Measurements from ENCODE around the gene PRRT4.

Gene PRRT4

DNA sequence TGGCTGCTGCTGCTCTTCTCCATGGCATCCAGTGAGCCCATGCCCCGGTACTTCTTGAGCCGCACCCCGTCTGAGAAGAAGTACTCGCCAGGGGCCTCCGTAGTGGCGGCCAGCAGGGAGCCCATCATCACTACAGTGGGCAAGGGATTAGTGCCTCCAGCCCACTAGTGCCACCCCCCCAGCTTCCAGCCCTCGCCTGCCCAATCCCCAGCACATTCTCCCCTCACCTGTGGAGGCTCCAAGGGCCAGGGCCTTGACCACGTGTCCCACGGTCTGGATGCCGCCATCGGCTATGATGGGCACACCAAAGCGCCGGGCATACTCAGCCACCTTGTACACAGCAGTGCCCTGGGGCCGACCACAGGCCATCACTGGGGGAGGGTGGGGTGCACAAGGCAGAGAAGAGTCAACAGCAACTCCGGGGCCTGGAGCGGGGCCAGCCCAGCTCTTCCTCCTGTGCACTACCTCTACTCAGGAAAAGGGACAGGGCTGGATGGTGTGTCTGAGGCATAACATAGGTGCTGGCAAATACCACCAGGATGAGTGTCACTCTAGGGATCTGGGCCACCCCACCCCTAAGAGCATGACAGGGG is 33.5 kb upstream of the PRRT4 start:
- no peak for DNase-seq

DNA sequence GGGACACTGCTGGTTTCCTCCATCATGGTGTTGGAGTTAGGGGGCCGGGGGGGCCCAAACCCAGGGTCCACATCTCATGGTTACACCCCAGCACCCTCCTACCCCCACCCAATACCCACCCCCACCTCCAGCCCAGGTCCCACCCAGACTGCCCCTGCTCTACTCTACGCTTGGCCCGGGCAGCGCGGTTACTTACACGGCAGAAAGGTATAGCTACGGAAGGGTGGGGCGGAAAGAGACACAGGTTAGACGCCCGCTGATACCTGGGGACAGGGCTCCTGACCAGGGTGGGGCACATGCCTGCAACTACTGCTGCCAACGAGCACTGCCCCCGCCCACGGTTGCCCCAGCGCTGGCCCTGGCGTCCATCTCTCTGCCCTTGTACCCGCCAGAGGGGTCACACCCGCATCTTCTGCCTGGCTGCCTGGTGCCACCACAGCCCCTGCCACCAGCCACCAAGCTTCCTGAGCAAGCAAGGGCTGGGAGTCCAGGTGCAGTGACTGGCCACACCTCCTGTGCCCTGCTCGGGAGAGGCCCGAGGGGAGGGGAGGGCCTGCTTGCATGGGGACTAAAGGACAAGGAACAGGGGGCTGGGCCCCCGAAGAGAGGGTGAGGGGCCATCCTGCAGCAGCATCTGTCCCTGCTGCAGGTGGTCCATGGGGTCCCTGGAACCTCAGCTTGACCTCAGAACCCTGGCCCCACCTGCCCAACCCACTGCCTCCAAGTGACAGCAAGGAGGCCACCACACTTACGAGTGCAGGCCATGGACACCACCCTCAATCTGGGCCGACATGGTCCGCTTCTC is 32.2 kb upstream of the PRRT4 start:
- DNase-seq = no peak

GRCh38 chr7:128392446-128393327 is 31.2 kb upstream of the PRRT4 start:
- no peak for DNase-seq

GRCh38 chr7:128391805-128392204 is 30.3 kb upstream of the PRRT4 start:
- no peak for DNase-seq

GRCh38 chr7:128390871-128391565 is 29.5 kb upstream of the PRRT4 start:
- no peak for DNase-seq

GRCh38 chr7:128389618-128390329 is 28.3 kb upstream of the PRRT4 start:
- DNase-seq = peak; percentile 41

DNA sequence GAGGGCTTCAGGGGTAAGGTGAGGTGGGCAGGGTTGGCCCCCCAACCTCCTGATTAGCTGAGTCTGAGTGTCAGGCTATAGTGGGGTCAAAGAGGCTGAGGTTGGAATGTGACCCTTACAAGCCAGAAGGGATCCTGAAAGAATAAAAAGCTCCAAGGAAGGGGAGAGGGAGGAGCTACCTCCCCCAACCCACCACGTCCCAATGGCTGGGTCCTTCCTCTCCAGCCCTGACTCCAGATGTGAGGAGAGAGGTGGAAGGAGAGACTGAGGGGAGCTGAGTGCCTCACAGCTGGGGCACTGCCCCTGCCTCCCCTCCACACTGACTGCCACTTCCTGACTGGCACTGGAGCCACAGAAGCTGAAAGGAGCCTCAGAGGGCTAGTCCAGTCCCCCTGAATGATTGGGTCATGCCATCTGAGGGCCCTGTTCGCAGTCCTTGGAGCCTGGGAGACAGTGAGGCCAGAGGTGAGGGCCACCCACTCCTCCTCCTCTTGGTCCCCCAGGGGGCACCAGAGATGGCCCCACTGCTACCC is 27.7 kb upstream of the PRRT4 start:
- no peak for DNase-seq

DNA sequence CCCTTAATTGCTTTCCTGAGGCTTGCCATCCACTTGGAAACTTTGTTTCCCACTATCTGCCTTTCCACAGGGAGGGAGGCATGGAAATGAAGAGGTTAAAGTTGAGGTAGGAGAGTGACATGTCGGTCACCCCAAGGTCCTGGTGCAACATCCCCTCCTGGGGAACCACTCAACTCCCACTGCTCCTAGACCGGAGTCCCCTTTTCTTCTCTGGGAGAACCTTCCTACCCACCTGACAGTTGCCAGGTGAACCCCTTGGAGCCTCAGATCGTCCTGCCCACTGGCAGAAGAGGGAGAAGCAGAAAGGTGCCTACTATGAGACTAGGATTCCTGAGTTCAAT is 26.6 kb upstream of the PRRT4 start:
- no peak for DNase-seq

- peak; percentile 41 for DNase-seq
Measured at GRCh38 chr7:128387216-128388144, 26.0 kb upstream of the PRRT4 start.

GRCh38 chr7:128385988-128386925 is 24.8 kb upstream of the PRRT4 start:
- DNase-seq = no peak

DNA sequence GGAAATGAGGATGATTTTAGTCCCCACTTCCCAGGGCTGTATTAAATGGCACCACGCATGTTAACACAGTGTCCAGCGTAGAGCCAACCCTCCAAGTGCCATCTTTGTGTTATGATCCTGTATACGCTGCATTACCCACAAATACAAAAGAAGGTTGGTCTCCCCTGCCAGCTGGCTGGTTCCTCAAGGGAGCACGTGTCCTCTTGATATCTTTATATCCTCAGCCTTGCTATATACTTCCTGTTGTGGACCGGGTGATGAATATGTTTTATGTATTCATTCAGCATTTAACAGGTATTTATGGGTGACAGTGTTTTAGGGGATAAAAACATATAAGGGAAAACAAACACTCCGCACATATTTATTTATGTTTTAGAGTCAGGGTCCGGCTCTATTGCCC is 23.2 kb upstream of the PRRT4 start:
- DNase-seq = no peak

- DNase-seq = no peak
Measured at GRCh38 chr7:128383776-128384175, 22.3 kb upstream of the PRRT4 start.

GRCh38 chr7:128381161-128381821 is 19.8 kb upstream of the PRRT4 start:
- no peak for DNase-seq

- no peak for DNase-seq
Measured at GRCh38 chr7:128380483-128381106, 19.1 kb upstream of the PRRT4 start.

DNA sequence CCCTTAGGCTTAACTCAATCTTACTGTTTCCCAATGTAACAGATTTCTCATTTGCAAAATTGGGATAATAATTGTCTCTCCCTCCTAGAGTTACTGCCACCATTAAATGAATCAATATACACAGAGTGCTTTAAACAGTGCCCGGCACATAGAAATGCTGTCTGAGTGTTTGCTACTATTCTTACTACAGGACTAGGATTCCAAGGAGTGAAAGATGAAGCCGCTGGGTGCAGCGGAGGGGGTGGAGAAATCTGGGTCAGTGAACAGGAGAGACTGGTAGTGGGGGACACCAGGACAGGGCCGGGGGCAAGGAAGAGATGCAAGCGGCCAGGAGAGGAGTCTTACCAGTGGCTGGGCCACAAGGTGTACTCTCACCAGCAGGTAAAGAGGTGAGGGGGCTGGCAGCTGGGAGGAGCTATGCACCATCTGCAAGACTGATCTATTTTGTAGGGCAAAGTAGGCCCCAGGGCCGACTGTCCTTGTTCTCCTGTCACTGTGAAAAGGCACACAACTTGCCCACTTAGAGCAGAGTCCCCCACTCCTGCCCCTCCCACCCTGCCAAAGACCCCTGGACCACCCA is 18.5 kb upstream of the PRRT4 start:
- no peak for DNase-seq

- no peak for DNase-seq
Measured at GRCh38 chr7:128378637-128379036, 17.1 kb upstream of the PRRT4 start.

GRCh38 chr7:128376077-128376476 is 14.6 kb upstream of the PRRT4 start:
- DNase-seq = no peak

DNA sequence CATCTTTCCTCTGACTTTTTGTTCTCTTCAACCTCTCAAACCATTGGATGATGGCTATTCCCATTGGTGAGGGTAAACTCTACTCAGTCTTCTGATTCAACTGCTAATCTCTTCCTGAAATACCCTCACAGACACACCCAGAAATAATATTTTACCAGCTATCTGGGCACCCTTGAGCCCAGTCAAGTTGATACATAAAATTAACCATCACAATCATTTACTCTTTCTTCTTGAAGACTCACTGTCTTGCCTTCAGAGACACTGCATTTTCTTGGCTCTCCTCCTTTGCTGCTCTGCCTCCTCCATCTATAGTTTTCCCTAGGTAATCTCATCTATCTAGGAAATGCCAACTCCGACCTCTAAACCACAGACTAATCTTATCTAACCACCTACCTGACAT is 12.6 kb upstream of the PRRT4 start:
- DNase-seq = no peak
